GM23338 (cell line): ENCODE data around the gene SSTR4.

Experiments
- CREB1 ChIP-seq: fragments of 250-450 bp; sonication (Bioruptor Pico); IDR thresholded peaks from 2 replicates; pipeline ENCODE4 v1.5.0; 2020; ENCODE audit warnings: low read depth, mild to moderate bottlenecking, moderate library complexity
- EZH2 ChIP-seq: fragments of 200-600 bp; sonication (generic); IDR thresholded peaks from one replicate; pipeline ENCODE4 v1.8.0; 2017; ENCODE audit warnings: antibody characterized with exemption, mild to moderate bottlenecking, low read depth; ENCODE audit not compliant: unreplicated experiment
- POLR2AphosphoS5 ChIP-seq: IDR thresholded peaks from 2 replicates; pipeline ENCODE4 v1.6.1; 2016; ENCODE audit warnings: antibody characterized with exemption, low read depth
- TF ChIP-seq, protein P1 (sequence below), 2 experiments: fragments of 200-600 bp in 1 of 2; sonication (generic) in 1 of 2; conservative IDR thresholded peaks; 2 replicates each; pipeline versions ENCODE4 v1.5.1 to v1.6.1; 2016 to 2017; ENCODE audit warnings: antibody characterized with exemption in 2 of 2, low read depth in 2 of 2, mild to moderate bottlenecking in 2 of 2, moderate library complexity in 1 of 2
- TF ChIP-seq, protein P2 (sequence below): IDR thresholded peaks from one replicate; pipeline ENCODE4 v1.6.1; 2018; ENCODE audit warnings: antibody characterized with exemption; ENCODE audit not compliant: unreplicated experiment

DNA sequence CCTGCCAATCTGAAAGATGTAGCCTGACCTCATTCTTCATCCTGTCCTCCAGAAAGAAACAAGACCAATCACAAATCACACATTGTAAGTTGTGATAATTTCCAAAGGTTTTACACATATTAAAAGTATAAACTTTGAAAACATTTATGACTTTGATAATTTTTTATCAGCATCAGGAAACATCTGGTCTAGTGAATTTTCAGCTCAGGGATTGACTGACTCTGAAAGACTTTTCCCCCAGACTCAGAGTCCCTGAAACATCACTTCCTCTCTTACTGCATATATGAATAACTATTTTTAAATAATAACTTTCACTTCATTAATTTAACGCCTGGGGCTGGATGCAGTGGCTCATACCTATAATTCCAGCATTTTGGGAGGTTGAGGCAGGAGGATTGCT lies 48.5 kb upstream of the SSTR4 start:
- TF ChIP-seq, protein P1, sequence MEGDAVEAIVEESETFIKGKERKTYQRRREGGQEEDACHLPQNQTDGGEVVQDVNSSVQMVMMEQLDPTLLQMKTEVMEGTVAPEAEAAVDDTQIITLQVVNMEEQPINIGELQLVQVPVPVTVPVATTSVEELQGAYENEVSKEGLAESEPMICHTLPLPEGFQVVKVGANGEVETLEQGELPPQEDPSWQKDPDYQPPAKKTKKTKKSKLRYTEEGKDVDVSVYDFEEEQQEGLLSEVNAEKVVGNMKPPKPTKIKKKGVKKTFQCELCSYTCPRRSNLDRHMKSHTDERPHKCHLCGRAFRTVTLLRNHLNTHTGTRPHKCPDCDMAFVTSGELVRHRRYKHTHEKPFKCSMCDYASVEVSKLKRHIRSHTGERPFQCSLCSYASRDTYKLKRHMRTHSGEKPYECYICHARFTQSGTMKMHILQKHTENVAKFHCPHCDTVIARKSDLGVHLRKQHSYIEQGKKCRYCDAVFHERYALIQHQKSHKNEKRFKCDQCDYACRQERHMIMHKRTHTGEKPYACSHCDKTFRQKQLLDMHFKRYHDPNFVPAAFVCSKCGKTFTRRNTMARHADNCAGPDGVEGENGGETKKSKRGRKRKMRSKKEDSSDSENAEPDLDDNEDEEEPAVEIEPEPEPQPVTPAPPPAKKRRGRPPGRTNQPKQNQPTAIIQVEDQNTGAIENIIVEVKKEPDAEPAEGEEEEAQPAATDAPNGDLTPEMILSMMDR (conservative IDR thresholded peaks at IDR 0.05; ENCODE audit: low read depth in 2 of 2): no peak
- no peak for TF ChIP-seq EZH2
- TF ChIP-seq POLR2AphosphoS5: no peak
- TF ChIP-seq, protein P2, sequence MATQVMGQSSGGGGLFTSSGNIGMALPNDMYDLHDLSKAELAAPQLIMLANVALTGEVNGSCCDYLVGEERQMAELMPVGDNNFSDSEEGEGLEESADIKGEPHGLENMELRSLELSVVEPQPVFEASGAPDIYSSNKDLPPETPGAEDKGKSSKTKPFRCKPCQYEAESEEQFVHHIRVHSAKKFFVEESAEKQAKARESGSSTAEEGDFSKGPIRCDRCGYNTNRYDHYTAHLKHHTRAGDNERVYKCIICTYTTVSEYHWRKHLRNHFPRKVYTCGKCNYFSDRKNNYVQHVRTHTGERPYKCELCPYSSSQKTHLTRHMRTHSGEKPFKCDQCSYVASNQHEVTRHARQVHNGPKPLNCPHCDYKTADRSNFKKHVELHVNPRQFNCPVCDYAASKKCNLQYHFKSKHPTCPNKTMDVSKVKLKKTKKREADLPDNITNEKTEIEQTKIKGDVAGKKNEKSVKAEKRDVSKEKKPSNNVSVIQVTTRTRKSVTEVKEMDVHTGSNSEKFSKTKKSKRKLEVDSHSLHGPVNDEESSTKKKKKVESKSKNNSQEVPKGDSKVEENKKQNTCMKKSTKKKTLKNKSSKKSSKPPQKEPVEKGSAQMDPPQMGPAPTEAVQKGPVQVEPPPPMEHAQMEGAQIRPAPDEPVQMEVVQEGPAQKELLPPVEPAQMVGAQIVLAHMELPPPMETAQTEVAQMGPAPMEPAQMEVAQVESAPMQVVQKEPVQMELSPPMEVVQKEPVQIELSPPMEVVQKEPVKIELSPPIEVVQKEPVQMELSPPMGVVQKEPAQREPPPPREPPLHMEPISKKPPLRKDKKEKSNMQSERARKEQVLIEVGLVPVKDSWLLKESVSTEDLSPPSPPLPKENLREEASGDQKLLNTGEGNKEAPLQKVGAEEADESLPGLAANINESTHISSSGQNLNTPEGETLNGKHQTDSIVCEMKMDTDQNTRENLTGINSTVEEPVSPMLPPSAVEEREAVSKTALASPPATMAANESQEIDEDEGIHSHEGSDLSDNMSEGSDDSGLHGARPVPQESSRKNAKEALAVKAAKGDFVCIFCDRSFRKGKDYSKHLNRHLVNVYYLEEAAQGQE: no peak
- no peak for TF ChIP-seq CREB1 (CRISPR knock-in tag)
